Activated CD8-positive, alpha-beta memory T cell treated with anti-CD3 and anti-CD28 coated beads, Interleukin-2, amount 10 ng/mL, durations not matched to agents 7 days and 5 days (primary cell): ENCODE measurements around the gene CTSA. TPM values are rescaled to one million over a fixed set of nuclear protein-coding genes. Genes with fewer than 3 reads are reported as not detected.

Experiments used
- ATAC-seq: fragments of 150-1000 bp; cut with Tn5 transposase; one replicate; pipeline ENCODE4 v1.10.0; 2021; ENCODE audit warnings: moderate library complexity
- CTCF ChIA-PET: fragments of 350-600 bp; sonication (Branson Sonifier 250); formaldehyde crosslinking; loops from one replicate; lab custom pipeline; 2021; ENCODE audit warnings: antibody characterized with exemption; lab: Charles Lee
- DNase-seq: peaks from one replicate; pipeline ENCODE4 v3.0.0-alpha.2; 2020
- H3K27ac Mint-ChIP-seq: one replicate; pipeline ENCODE4 v1.8.0; 2021; ENCODE audit warnings: mild to moderate bottlenecking, mixed read lengths
- H3K27me3 Mint-ChIP-seq: one replicate; pipeline ENCODE4 v1.8.0; 2021; ENCODE audit warnings: mixed read lengths
- H3K36me3 Mint-ChIP-seq: one replicate; pipeline ENCODE4 v1.8.0; 2021; ENCODE audit warnings: mild to moderate bottlenecking, mixed read lengths
- H3K4me1 Mint-ChIP-seq: one replicate; pipeline ENCODE4 v1.8.0; 2021; ENCODE audit warnings: mixed read lengths
- H3K4me3 Mint-ChIP-seq: one replicate; pipeline ENCODE4 v1.8.0; 2021; ENCODE audit warnings: mild to moderate bottlenecking, moderate library complexity, mixed read lengths
- H3K9me3 Mint-ChIP-seq: one replicate; pipeline ENCODE4 v1.8.0; 2022; ENCODE audit warnings: low read depth, mixed read lengths
- total RNA-seq, 2 experiments: library from RNA; stranded (reverse); gene quantifications; one replicate each; pipeline ENCODE4 v1.2.3, GENCODE V29; 2021

The CTSA gene
- total RNA-seq, 2 experiments from 2014 or later = 55.5 to 69.6 TPM

- peak; percentile 69 for ATAC-seq
- H3K36me3 Mint-ChIP-seq = peaks cover 46% of the 10 kb centered on the region
These were observed 55.2 kb downstream of the CTSA start for GRCh38 chr20:45946149-45946970.

GRCh38 chr20:45947110-45947866 is 56.2 kb downstream of the CTSA start:
- H3K36me3 Mint-ChIP-seq = peaks cover 55% of the 10 kb centered on the region
- ATAC-seq (no peak), DNase-seq (no peak)
- H3K27ac Mint-ChIP-seq = peak overlapping the region; percentile 83
- no peak overlapping the region for H3K4me3 Mint-ChIP-seq
- peaks cover 38% of the 10 kb centered on the region for H3K4me1 Mint-ChIP-seq
- H3K27me3 Mint-ChIP-seq = no peaks in the 10 kb centered on the region
- no peaks in the 10 kb centered on the region for H3K9me3 Mint-ChIP-seq
- CTCF ChIA-PET = interaction anchor here (0.6 to 3.9 kb wide), 6 partner anchors 13 to 148 kb away, joined by 3 to 10 read pairs (median 4); partner anchors contain the start of gene PCIF1

More at GRCh38 chr20:45946149-45946970, 55.2 kb downstream of the CTSA start:
- Mint-ChIP-seq H3K4me1 (peaks cover 38% of the 10 kb centered on the region), H3K27me3 (no peaks in the 10 kb centered on the region), H3K4me3 (no peak overlapping the region), H3K27ac (peak overlapping the region; percentile 83), H3K9me3 (no peaks in the 10 kb centered on the region)
- DNase-seq = peak; percentile 85
- CTCF ChIA-PET = interaction anchor here (0.7 to 3.9 kb wide), 7 partner anchors 9 to 147 kb away, joined by 3 to 10 read pairs (median 4); partner anchors contain the start of gene PCIF1

- no peaks in the 10 kb centered on the region for H3K9me3 Mint-ChIP-seq
- no peak overlapping the region for H3K4me3 Mint-ChIP-seq
- no peak for DNase-seq
- H3K4me1 Mint-ChIP-seq = peaks cover 38% of the 10 kb centered on the region
- H3K36me3 Mint-ChIP-seq = peaks cover 50% of the 10 kb centered on the region
- H3K27ac Mint-ChIP-seq = peak overlapping the region; percentile 11
- H3K27me3 Mint-ChIP-seq = no peaks in the 10 kb centered on the region
- CTCF ChIA-PET = interaction anchor here (1.1 to 3.9 kb wide), 3 partner anchors 10 to 148 kb away, joined by 3 to 10 read pairs (median 3); no protein-coding TSS in a partner anchor
- ATAC-seq = no peak
These were observed 57.2 kb downstream of the CTSA start for GRCh38 chr20:45948261-45948733.

Other genes starting within 250 kb of the CTSA start
- not detected for gene WFDC11, start 221.1 kb upstream of the CTSA start, total RNA-seq
- not detected for gene WFDC13, start 189.3 kb upstream of the CTSA start, total RNA-seq
- gene WFDC10B, start 186.3 kb upstream of the CTSA start, total RNA-seq = not detected
- gene SPINT4, start 169.0 kb upstream of the CTSA start, total RNA-seq = not detected
- gene WFDC3, start 99.5 kb upstream of the CTSA start, total RNA-seq = not detected
- 10 to 100 TPM; 30.5 to 32.7 TPM for gene DNTTIP1, start 99.4 kb upstream of the CTSA start, total RNA-seq
- gene UBE2C, start 78.7 kb upstream of the CTSA start, total RNA-seq = 100 to 1,000 TPM; 206 to 219 TPM
- not detected for gene TNNC2, start 64.0 kb upstream of the CTSA start, total RNA-seq
- gene SNX21, start 57.5 kb upstream of the CTSA start, total RNA-seq = 1 to 10 TPM in 1 of 2 experiments, under 1 TPM in 1; 0.96 to 1.1 TPM
- gene ACOT8, start 33.9 kb upstream of the CTSA start, total RNA-seq = 10 to 100 TPM; 36.1 TPM
- gene ZSWIM3, start 33.7 kb upstream of the CTSA start, total RNA-seq = 1 to 10 TPM; 4.5 to 6.5 TPM
- gene ZSWIM1, start 10.1 kb upstream of the CTSA start, total RNA-seq = 1 to 10 TPM; 2.2 to 4.4 TPM
- gene SPATA25, start 3.7 kb upstream of the CTSA start, total RNA-seq = 1 to 10 TPM in 1 of 2 experiments, under 1 TPM in 1; 0.55 to 1.2 TPM
- 1 to 10 TPM in 1 of 2 experiments, under 1 TPM in 1; 0.91 to 1.9 TPM for gene NEURL2, start 127 bp upstream of the CTSA start, total RNA-seq
- gene PLTP, start 20.8 kb downstream of the CTSA start, total RNA-seq = 1 to 10 TPM; 3.2 to 3.3 TPM
- 10 to 100 TPM; 41.6 to 52.3 TPM for gene PCIF1, start 43.3 kb downstream of the CTSA start, total RNA-seq
- 10 to 100 TPM; 39.4 to 40.6 TPM for gene ZNF335, start 80.9 kb downstream of the CTSA start, total RNA-seq
- gene MMP9, start 117.6 kb downstream of the CTSA start, total RNA-seq = under 1 TPM in 1 of 2 experiments, not detected in 1; 0.30 TPM
- gene SLC12A5, start 137.9 kb downstream of the CTSA start, total RNA-seq = 1 to 10 TPM; 1.7 to 2.0 TPM
- 10 to 100 TPM; 24.5 to 36.9 TPM for gene NCOA5, start 198.6 kb downstream of the CTSA start, total RNA-seq
- gene CD40, start 227.0 kb downstream of the CTSA start, total RNA-seq = 1 to 10 TPM; 1.3 to 2.2 TPM